Bronchial epithelial cell (primary cell): ENCODE results near the gene SYTL1. TPM values are rescaled to one million over a fixed set of nuclear protein-coding genes. Genes with fewer than 3 reads are reported as not detected.
A peak's percentile ranks its signal among the peaks of the same experiment; 100 is the strongest.

Experiments used
- DNase-seq: peaks from one replicate; pipeline ENCODE4 v3.0.0-alpha.2; 2010; ENCODE audit warnings: low read depth
- FAIRE-seq: peaks from 2 replicates; lab custom pipeline; 2011; peaks lifted over from hg19 to GRCh38; lab: Jason Lieb, UNC
- H3K27me3 ChIP-seq: 2 replicates; pipeline ENCODE4 v1.5.1; 2011; ENCODE audit warnings: low read length; ENCODE audit not compliant: control insufficient read depth, insufficient read depth
- H3K36me3 ChIP-seq: 2 replicates; pipeline ENCODE4 v1.5.1; 2011; ENCODE audit warnings: low read length; ENCODE audit not compliant: control insufficient read depth, insufficient read depth
- H3K4me3 ChIP-seq: 2 replicates; pipeline ENCODE4 v1.5.1; 2011; ENCODE audit warnings: mild to moderate bottlenecking, low read depth, low read length, control low read depth
- total RNA-seq: library from RNA; depleted of rRNA; stranded (reverse); fragments of >200 nt; gene quantifications from 2 replicates; pipeline ENCODE4 v1.2.1, GENCODE V29; 2014
- TF ChIP-seq, protein P1 (sequence below): IDR thresholded peaks from 2 replicates; pipeline ENCODE4 v1.5.1; 2011; ENCODE audit warnings: mild to moderate bottlenecking, moderate library complexity, low read length, control low read depth, inconsistent platforms; ENCODE audit not compliant: insufficient read depth, severe bottlenecking

SYTL1 gene
- total RNA-seq, 1 donor from 2014 or later, result 31.9 TPM

DNA sequence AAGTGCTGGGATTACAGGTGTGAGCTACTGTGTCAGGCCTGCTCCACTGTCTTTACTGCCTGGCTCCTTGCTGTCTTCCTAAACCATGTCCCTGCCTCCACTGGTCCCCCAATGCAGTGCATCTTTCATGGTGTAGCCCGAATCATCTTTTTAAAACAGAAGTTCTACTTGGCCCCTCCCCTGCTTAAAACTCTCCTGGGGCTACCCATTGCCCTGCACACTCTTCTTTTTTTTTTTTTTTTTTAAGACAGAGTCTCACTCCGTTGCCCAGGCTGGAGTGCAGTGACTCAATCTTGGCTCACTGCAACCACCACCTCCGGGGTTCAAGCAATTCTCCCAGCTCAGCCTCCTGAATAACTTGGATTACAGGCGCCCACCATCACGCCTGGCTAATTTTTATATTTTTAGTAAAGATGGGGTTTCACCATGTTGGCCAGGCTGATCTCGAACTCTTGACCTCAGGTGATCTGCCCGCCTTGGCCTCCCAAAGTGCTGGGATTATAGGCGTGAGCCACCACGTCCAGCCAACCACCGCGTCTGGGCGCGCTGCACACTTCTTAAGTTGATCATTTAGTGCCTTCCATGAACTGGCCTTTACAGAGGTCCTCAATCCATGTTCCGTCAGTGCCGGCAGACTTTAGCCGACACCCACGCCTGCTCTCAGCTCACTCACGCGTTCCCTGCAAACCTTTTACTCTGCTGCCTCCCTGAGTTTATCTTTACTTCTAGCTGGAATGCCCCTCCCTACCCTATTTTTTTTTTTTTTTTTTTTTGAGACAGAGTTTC, 30.4 kb downstream of the SYTL1 start:
- H3K4me3 ChIP-seq, result no peak overlapping the region
- FAIRE-seq (no peak), DNase-seq (no peak)
- H3K27me3 ChIP-seq, result no peaks in the 10 kb centered on the region
- TF ChIP-seq, protein P1, sequence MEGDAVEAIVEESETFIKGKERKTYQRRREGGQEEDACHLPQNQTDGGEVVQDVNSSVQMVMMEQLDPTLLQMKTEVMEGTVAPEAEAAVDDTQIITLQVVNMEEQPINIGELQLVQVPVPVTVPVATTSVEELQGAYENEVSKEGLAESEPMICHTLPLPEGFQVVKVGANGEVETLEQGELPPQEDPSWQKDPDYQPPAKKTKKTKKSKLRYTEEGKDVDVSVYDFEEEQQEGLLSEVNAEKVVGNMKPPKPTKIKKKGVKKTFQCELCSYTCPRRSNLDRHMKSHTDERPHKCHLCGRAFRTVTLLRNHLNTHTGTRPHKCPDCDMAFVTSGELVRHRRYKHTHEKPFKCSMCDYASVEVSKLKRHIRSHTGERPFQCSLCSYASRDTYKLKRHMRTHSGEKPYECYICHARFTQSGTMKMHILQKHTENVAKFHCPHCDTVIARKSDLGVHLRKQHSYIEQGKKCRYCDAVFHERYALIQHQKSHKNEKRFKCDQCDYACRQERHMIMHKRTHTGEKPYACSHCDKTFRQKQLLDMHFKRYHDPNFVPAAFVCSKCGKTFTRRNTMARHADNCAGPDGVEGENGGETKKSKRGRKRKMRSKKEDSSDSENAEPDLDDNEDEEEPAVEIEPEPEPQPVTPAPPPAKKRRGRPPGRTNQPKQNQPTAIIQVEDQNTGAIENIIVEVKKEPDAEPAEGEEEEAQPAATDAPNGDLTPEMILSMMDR, result no peak
- H3K36me3 ChIP-seq, result no peaks in the 10 kb centered on the region

DNA sequence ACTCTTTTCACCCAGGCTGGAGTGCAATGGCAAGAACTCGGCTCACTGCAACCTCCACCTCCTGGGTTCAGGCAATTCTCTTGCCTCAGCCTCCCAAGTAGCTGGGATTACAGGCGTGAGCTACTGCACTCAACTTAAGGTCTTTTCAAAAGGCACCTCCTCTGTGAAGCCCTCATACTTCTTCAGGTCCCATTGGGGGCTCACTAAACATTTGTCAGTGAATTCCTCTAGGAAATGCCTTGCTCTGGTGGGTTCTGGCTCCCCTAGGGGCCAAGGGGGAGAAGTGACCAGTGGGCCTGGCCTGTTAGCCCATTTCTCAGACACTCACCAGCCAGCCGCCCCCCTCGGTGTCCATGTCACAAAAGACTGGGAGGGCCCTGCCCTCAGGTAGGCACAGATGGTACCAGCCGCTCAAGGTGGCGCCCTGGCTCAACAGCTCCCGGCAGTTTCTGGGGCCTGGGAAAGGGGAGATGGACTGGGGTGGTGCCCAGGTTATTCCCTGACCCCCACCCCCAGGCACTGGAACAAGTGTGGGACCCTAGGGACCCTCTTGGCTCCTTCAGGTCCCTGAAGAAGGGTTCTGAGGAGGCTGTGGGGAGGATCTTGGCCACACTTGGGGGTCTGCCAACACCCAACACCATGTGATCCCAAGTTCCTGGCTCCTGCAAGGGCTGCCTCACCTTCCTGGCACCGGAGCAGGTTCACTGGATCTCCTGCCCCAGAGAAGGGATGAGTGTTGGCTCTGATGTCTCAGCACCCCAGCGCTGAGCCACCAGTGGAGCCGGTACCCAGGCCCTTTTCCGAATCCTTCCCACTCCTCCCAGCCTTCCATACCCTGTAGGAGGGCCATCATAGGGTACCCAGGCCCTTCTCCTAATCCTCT, 31.2 kb downstream of the SYTL1 start:
- no peak overlapping the region for H3K4me3 ChIP-seq
- H3K27me3 ChIP-seq, result no peaks in the 10 kb centered on the region
- no peaks in the 10 kb centered on the region for H3K36me3 ChIP-seq
- FAIRE-seq, result no peak
- TF ChIP-seq, protein P1, result peak; percentile 15
- DNase-seq, result no peak

DNA sequence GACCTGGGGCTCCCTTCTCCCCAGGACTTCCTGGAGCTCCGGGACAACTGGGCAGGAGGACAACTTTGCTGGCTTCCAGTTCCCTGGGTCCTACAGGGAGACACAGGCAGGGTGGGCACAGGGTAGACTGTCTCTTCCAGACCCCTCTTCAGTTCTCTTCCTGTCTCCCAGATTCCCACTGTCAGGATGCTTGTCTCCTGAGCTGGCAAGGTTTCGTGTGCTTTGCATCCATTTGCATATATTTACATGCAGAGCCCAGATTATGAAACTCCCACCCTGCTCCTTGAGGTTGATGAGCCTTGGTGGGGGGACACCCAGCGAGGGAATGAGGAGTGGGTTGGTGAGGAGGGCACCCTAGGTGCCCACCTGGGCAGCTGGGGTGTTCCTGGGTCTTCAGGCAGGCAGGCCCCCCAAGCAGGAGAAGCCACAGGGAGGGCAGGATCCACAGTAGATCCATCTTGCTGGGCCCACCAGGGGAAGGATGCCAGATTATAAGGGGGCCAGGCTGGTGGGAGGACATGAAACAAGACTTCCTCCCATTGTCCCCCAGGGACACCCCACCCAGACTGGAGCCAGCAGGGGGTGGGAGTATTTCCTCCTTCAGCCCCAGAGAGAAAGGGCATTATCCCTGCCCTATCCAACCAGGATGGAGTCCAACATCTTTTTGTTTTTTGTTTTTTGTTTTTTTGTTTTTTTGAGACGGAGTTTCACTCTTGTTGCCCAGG, 32.7 kb downstream of the SYTL1 start, which contains the start of gene FCN3:
TSS of gene FCN3 (minus strand) at position 463 of the 725 bp plus-strand sequence. CDS start at position 457, 6 bp downstream.
- no peak within 1 kb of the TSS for H3K4me3 ChIP-seq
- TF ChIP-seq, protein P1, result no peak
- no peaks in the 10 kb centered on the region for H3K36me3 ChIP-seq
- no peak for FAIRE-seq
- no peak for DNase-seq
- no peaks in the 10 kb centered on the region for H3K27me3 ChIP-seq

DNA sequence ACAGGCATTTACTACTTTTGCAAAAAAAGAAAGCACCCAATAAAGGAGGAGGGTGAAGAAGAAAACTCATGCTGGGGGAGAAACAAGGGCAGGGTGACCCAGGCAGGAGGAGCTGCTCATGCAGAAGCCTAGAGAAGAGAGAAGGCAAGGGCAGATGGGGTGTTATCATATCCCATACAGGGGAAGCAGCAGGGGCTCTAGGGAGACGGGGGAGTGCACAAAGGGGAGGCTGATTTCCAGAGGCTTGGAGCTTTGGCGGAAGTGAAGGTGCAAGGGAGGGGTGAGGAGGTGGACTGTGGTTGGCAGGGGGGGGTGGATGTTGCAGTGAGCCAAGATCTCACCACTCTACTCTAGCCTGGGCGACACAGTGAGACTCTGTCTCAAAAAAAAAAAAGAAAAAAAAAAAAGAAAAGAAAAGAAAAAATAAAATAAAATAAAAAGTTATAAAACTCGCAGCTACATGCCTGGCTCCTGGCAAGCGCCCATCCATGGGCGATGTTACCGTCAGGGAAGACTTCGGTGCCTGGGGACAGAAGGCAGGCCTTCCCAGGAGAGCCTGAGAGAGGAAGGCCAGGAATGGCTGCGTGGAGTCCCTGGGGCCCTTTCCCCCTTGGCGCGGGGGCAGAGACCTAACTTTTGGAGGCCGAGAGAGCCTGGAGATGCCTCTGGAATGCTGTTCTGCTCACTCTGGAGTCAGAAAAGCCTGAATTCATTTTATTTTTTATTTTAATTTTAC, 36.1 kb downstream of the SYTL1 start:
- FAIRE-seq (no peak), DNase-seq (no peak)
- Histone ChIP-seq H3K4me3 (no peak overlapping the region), H3K36me3 (no peaks in the 10 kb centered on the region), H3K27me3 (no peaks in the 10 kb centered on the region)
- TF ChIP-seq, protein P1, result no peak

DNA sequence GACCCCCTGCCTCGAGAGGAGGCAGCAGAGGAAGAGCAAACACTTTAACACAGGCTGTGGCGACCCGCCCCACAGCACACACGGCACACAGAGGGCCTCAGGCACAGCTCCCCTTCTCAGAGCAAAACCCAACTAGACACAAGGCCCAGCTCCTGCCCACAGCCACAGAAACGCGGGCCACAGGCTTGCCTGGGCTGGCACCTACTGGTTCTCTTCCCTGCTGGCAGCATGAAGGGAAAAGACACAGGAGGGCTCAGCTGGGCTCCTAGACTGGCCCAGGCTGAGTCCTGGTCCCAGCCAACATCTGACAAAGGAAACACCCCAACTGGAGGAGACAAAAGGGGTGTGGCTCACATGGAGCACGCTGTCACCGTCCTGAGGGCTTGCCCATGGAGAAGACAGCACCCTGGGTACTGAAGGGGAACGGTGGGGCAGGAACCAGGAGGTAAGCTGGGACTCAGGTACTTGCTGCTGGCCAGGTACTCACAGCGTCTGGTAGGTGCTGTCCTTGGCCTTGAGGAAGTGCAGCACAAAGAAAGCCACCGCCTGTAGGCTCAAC, 37.8 kb downstream of the SYTL1 start:
- TF ChIP-seq, protein P1, result peak; percentile 19
- H3K36me3 ChIP-seq, result no peaks in the 10 kb centered on the region
- no peak for FAIRE-seq
- no peak for DNase-seq
- no peak overlapping the region for H3K4me3 ChIP-seq
- no peaks in the 10 kb centered on the region for H3K27me3 ChIP-seq
